Nephron progenitor cell (in vitro differentiated cells): ENCODE measurements around the gene GPR141.

Experiments used
- DNase-seq: peaks from one replicate; pipeline ENCODE4 v3.0.0; 2021
- H3K27ac Mint-ChIP-seq: 2 replicates; pipeline ENCODE4 v1.8.0; 2021; ENCODE audit warnings: mild to moderate bottlenecking, moderate library complexity, mixed read lengths
- H3K27me3 Mint-ChIP-seq: 2 replicates; pipeline ENCODE4 v1.8.0; 2021; ENCODE audit warnings: mild to moderate bottlenecking, low read depth, mixed read lengths; ENCODE audit not compliant: poor library complexity
- H3K36me3 Mint-ChIP-seq: 2 replicates; pipeline ENCODE4 v1.8.0; 2021; ENCODE audit warnings: low read depth, mixed read lengths
- H3K4me1 Mint-ChIP-seq: 2 replicates; pipeline ENCODE4 v1.8.0; 2021; ENCODE audit warnings: mixed read lengths
- H3K4me3 Mint-ChIP-seq: 2 replicates; pipeline ENCODE4 v1.8.0; 2021; ENCODE audit warnings: mild to moderate bottlenecking, moderate library complexity, mixed read lengths
- H3K9me3 Mint-ChIP-seq: 2 replicates; pipeline ENCODE4 v1.8.0; 2021; ENCODE audit warnings: mild to moderate bottlenecking, moderate library complexity, mixed read lengths
- TF ChIP-seq, protein P1 (sequence below): fragments of 200-600 bp; sonication (generic); IDR thresholded peaks from 2 replicates; pipeline ENCODE4 v1.5.0; 2021; ENCODE audit warnings: antibody characterized with exemption

Gene GPR141, protein sequence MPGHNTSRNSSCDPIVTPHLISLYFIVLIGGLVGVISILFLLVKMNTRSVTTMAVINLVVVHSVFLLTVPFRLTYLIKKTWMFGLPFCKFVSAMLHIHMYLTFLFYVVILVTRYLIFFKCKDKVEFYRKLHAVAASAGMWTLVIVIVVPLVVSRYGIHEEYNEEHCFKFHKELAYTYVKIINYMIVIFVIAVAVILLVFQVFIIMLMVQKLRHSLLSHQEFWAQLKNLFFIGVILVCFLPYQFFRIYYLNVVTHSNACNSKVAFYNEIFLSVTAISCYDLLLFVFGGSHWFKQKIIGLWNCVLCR

GRCh38 chr7:37683246-37684120 is at the start of gene GPR141:
TSS of gene GPR141 (plus strand) at chr7:37683766. CDS start at chr7:37740394, 56,628 bp downstream.
- TF ChIP-seq, protein P1, sequence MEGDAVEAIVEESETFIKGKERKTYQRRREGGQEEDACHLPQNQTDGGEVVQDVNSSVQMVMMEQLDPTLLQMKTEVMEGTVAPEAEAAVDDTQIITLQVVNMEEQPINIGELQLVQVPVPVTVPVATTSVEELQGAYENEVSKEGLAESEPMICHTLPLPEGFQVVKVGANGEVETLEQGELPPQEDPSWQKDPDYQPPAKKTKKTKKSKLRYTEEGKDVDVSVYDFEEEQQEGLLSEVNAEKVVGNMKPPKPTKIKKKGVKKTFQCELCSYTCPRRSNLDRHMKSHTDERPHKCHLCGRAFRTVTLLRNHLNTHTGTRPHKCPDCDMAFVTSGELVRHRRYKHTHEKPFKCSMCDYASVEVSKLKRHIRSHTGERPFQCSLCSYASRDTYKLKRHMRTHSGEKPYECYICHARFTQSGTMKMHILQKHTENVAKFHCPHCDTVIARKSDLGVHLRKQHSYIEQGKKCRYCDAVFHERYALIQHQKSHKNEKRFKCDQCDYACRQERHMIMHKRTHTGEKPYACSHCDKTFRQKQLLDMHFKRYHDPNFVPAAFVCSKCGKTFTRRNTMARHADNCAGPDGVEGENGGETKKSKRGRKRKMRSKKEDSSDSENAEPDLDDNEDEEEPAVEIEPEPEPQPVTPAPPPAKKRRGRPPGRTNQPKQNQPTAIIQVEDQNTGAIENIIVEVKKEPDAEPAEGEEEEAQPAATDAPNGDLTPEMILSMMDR: no peak
- Mint-ChIP-seq H3K36me3 (no peaks in the 10 kb centered on the region), H3K4me1 (peaks cover 23% of the 10 kb centered on the region), H3K4me3 (no peak within 1 kb of the TSS), H3K27ac (peak within 1 kb of the TSS; percentile 77), H3K27me3 (no peaks in the 10 kb centered on the region), H3K9me3 (no peaks in the 10 kb centered on the region)
- no peak for DNase-seq

DNA sequence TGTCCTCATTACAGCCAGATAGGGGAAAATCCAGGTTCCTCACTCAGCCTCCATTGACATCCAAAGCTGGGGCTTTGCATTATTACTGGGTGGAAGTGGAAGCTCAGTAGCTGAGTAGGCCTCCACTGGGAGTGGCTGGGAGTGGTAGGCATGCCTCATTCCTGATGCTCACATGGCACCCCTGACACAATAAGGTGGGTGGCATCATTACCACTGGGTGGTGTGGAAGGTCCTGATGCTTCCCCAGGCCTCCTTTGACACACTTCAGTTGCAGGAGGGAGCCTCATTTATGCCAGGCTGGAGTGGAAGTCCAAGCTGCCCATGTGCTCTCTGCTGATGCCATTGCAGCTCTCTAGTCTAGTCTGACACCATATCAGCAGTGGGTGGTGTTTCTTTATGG is 48.2 kb upstream of the GPR141 start:
- H3K27ac Mint-ChIP-seq: no peak overlapping the region
- peaks cover 5% of the 10 kb centered on the region for H3K27me3 Mint-ChIP-seq
- DNase-seq: no peak
- no peaks in the 10 kb centered on the region for H3K4me1 Mint-ChIP-seq
- H3K9me3 Mint-ChIP-seq: peaks cover 59% of the 10 kb centered on the region
- TF ChIP-seq, protein P1: no peak
- H3K36me3 Mint-ChIP-seq: no peaks in the 10 kb centered on the region
- no peak overlapping the region for H3K4me3 Mint-ChIP-seq

DNA sequence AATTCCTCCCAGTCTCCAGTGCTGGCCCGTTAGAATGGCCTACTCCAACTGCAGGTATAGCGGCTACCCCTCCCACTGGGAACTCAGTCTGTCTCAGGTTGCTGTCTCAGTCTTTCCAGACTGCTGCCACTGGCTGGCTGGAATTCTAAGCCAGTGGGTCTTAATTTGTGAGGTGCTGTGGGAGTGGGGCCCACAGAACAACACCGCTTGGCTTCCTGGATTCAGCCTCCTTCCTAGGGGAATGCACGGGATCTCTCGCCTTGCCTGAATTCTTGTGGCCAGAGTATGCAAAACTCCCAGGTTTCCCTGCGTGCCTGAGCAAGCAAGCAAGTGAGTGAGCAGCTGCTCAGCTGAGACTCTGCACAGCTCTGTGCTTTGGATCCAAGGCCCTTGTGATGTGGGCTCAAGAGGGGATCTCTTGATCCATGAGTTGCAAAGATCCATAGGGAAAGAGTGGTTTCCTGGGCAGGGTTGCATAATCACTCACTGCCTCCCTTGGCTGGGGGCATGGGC is 41.5 kb upstream of the GPR141 start:
- DNase-seq: peak; percentile 7
- H3K9me3 Mint-ChIP-seq: peaks cover 32% of the 10 kb centered on the region

DNA sequence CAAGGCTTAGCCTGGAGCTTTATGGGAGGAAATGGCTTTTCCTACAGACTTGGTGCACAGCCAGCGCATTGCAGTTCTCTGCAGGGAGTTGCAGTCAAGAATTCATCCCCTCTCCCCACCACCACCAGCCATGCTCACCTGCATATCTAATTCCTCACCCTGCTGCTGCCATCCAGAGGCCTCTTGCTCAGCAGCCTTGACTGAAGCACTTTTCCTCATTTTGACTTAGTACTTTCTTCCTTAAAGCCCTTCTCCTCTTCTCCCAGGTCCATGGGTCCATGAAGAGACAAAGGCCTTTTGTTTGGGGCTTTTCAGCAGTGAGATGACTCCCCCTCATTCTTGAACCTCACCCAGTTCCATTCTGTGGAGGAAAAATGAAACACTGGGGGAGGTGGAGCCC is 39.7 kb upstream of the GPR141 start:
- H3K9me3 Mint-ChIP-seq: peaks cover 14% of the 10 kb centered on the region
- TF ChIP-seq, protein P1: no peak
- peaks cover 2% of the 10 kb centered on the region for H3K27me3 Mint-ChIP-seq
- H3K36me3 Mint-ChIP-seq: no peaks in the 10 kb centered on the region
- H3K4me3 Mint-ChIP-seq: no peak overlapping the region
- no peak overlapping the region for H3K27ac Mint-ChIP-seq
- peaks cover 9% of the 10 kb centered on the region for H3K4me1 Mint-ChIP-seq
- peak; percentile 5 for DNase-seq

More for the DNA sequence above, 41.5 kb upstream of the GPR141 start:
- Mint-ChIP-seq H3K36me3 (no peaks in the 10 kb centered on the region), H3K27me3 (peaks cover 5% of the 10 kb centered on the region), H3K4me3 (no peak overlapping the region), H3K4me1 (peaks cover 9% of the 10 kb centered on the region), H3K27ac (no peak overlapping the region)
- TF ChIP-seq, protein P1: no peak

DNA sequence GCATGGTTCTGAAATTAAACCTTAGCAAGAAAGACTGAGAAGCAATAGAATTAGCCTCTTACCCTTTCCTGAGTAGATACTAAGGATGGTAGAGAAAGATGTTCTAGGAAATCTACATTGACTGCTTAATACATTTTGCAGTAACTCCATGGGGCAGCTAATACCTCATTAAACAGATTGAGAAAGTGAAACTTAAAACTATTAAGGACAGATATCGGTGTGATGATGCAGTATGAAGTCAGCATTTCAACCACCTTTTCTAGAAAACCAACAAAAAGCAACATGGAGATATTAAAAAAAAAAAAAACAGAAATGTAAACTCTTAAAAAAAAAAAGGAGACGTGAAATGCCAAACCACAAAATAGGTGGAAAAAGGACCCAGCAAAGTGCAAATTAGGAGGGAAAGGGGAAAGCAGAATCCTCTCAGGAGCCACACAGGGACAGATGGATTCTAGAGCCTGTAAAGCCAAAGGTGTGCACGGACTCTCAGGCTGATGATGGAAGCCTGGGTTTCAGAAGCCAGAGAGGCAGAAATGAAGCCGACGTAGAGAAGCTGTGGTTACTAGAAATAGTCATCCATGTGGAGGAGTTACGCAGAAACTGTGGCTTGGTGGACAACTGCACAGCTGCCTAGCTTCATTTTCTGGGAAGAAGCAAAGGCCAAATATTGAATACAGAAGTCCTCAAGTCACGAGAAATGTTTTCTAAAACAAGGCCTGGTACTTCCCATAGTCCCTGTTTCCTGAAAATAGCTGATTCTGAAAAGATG is 38.1 kb upstream of the GPR141 start:
- DNase-seq: no peak
- Mint-ChIP-seq H3K4me3 (no peak overlapping the region), H3K27ac (no peak overlapping the region), H3K36me3 (no peaks in the 10 kb centered on the region), H3K27me3 (peaks cover 2% of the 10 kb centered on the region), H3K9me3 (peaks cover 5% of the 10 kb centered on the region), H3K4me1 (peaks cover 9% of the 10 kb centered on the region)
- TF ChIP-seq, protein P1: no peak
